DMS153 treated with DMSO at 0.1 percent for 48 hours (cell line): ENCODE measurements around the gene CYB561A3.

Experiments
- DNase-seq: peaks from one replicate; lab custom pipeline; 2025; ENCODE audit not compliant: unreplicated experiment; lab: John Stamatoyannopoulos, UW

The CYB561A3 gene

DNA sequence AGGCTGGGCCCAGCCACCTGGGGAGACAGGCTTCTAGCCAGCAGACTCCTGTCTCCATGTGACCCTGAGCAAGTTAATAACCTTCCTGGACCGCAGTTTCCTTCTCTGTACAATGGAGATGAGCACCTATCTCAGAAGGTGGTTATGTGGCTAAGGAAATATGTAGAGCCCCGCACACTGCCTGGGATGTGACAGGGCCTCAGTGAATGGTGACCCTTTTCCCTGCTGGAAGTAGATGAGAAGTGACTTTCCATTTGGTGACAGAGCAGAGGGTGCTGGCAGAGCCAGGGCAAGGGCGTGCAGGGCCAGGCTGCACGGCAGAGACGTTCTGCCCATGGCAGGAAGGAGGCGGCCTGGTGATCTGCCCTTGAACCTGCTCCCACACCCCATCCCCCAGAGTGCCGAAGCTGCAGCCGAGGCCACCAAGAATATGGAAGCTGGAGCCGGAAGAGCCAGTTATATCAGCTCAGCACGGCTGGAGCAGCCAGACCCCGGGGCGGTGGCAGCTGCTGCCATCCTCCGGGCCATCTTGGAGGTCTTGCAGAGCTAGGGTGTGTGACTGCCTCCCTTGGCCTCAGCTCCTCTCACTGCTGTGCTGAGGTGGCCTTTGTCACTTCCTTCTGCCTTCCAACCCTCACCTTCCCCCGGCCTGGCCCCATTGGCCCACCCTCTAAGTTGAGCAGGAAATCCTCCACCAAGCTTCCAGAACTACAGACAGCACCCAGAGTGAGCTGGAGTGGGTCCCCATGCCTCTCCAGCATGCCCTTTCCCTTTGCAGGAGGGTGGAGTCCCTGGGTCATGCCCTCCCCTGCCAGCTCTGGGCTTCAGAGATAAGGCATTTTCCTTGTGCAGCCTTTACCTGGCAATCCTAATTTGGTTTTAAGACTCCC is 15.5 kb downstream of the CYB561A3 start:
- DNase-seq, result no peak

- no peak for DNase-seq
Measured at GRCh38 chr11:61345170-61345610, 16.5 kb downstream of the CYB561A3 start.

DNA sequence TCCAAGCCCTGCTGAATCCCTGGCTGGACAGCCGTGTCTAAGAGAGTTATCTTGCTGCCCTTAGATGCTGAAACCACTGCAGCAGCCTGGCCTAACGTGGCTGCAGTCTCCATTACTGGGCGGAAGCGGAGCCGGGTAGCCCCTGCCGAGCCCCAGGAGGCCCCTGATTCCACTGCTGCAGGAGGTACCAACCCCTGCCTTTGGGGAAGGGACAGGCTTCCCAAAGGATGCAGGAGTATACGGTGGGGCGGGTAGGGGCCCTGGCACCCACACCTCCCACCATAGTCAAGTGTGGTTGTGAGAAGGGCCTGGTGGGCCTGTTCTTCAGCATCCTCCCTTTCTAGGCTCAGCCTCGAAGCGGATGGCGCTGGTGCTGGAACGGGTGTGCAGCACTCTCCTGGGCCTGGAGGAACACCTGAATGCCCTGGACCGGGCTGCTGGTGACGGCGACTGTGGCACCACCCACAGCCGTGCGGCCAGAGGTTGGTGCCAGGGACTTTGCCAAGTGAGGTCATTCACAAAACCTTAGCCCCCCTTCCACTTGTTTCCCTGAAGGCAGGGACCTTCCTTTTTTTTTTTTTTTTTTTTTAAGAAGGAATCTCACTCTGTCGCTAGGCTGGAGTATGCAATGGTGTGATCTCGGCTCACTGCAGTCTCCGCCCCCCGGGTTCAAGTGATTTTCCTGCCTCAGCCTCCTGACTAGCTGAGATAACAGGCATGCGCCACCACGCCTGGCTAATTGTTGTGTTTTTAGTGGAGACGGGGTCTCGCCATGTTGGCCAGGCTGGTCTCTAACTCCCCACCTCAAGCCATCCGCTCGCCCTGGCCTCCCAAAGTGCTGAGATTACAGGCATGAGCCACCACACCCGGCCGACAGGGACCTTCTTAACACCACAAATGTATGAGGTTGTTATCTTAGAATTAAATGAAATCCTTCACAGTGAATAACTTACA is 17.6 kb downstream of the CYB561A3 start:
- DNase-seq, result no peak

DNA sequence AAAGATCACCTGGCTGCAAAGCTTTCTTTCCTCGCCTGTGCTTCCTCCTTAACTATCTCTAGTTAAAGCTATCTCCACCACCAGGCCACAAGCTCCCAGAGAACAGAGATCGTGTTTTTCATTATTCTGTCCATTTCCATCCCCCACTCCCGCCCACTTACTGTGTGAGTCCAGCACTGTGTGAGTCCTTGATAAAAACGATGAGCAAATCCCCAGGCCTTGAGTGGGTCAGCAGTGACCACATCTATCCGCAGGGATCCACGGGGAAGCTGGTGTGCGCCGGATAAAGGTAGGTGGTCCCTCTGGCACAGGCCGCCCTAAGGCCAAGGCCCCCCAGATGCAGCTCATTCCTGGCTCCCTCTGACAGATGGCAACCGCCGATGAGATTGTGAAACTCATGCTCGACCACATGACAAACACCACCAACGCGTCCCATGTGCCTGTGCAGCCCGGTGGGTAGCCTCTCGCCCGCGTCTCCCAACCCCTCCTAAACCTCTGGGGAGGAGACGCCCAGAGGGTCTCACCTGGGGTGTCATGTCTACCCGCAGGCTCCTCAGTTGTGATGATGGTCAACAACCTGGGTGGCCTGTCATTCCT is 19.4 kb downstream of the CYB561A3 start:
- DNase-seq, result no peak

GRCh38 chr11:61341706-61342105 is 20.0 kb downstream of the CYB561A3 start:
- DNase-seq, result no peak

DNA sequence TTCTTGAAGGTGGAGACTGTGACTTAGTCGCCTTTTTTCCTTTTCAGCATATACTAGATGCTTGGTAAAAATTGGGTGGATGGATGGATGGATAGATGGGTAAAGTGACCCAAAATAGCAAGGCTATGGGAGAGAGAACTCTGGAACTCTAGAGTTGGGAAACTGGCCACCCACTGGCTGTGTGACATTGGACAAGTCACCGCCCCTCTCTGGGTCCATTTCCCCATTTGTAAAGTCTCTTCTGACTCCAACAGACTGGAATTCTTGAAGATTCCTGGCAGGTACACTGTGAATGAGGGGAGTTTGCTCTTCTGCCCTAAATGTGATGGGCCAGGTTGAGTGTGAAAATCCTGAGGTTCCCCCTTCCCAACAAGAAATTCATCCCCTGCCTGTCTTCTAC is 20.7 kb downstream of the CYB561A3 start:
- DNase-seq, result no peak

DNA sequence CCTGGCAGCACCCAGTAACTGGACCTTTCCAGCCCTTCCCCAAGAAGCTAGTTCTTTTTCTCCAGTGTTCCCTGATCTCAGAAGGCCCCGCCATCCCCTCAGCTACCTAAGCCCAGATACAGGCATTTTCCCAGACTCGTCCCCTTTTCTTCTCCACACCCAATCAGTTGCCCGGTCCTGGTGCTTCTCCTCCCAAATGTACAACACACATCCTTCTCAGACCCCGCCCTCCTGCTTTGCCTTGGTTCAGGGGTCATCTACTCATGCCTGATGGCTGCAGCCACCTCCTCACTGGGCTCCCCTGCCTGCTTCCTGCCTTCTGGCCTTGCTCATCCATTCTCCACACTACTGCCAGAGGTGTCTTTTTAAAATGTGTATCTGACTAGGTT is 22.2 kb downstream of the CYB561A3 start:
- no peak for DNase-seq

GRCh38 chr11:61338783-61339489 is 22.7 kb downstream of the CYB561A3 start:
- DNase-seq, result no peak

- DNase-seq, result no peak
Measured at GRCh38 chr11:61337706-61338470, 23.8 kb downstream of the CYB561A3 start.

DNA sequence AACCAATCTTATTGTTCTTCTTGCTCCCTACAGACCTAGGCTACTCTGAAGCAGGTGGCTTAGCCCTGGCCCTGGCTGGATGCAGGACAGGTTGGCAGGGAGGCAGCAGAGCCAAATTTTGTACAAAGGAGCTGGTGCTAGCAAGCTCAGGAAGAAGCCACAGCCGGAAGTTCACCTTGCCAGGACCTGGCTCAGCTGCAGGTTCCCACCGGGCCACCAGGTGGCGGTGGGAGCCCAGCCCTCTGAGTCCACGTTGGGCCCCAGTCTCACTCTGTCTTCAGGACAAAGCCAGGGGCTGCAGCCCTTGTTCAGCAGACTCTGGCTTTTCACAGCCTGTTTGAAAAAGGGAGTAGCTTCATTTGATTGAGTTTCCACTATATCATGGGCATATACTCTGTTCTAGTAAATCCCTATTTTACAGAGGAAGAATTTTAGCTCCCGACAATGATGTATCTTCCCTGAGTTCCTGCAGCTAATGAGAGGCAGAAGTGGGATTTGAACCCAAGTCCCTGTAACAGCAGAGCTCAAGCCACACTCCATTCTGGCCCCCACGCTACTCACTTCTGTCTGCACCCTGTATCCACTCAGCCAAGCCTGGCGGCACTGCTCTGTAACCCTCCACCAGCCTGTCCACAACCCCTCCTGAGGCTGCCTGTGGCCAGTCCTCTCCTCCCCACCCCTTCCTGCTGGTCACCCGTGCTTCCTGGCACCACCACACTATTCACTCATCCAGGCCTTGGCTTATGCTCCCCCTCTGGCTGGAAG is 25.3 kb downstream of the CYB561A3 start:
- peak; percentile 70 for DNase-seq

GRCh38 chr11:61335355-61335710 is 26.3 kb downstream of the CYB561A3 start:
- DNase-seq, result no peak

- DNase-seq, result no peak
Measured at GRCh38 chr11:61334434-61335354, 27.0 kb downstream of the CYB561A3 start.

- no peak for DNase-seq
Measured at GRCh38 chr11:61333550-61334433, 27.9 kb downstream of the CYB561A3 start.

- DNase-seq, result peak; percentile 84
Measured at GRCh38 chr11:61332797-61333549, 28.7 kb downstream of the CYB561A3 start, which contains the start of the genes DDB1 and TKFC. Gene DDB1 (minus strand): TSS chr11:61333105. CDS start chr11:61332968, 137 bp downstream. Gene TKFC (plus strand): TSS chr11:61333228. CDS start chr11:61334729, 1,501 bp downstream.

DNA sequence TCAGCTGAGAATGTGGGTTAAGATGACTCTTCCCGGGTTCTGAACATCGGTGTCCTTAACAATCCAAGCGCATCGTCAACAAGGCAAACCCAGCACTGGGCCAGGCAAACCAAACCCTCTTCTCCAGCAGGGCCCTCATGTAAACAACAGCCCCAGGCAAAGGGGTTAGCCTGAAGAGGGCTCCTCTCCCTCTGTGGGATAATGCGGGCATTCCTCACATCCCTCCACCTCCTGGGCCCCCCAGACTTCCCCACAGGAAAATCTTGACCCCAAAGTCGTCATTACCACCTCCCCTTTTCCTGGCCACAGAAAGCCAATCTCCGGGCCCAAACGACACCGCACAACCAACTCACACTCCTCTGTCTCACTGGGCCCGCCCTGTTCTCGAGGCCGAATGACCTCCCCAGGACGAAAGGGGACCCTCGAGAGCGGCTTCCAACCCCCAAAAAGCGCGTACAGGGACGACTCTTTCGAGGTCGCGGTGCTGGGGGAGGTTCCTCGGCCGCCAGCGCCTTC is 29.3 kb downstream of the CYB561A3 start:
- DNase-seq, result no peak

- DNase-seq, result no peak
Measured at GRCh38 chr11:61331651-61332050, 30.0 kb downstream of the CYB561A3 start.
